KMS-11 (cell line): Measurements from ENCODE around the gene KLKB1.
"Not testable (repeated sequence)": the region's sequence is repeated elsewhere in the genome, so short reads cannot be mapped to it uniquely, and the experiment has no call there.

Experiments used
- H2AFZ ChIP-seq: fragments of 200-600 bp; sonication (generic); 2 replicates; pipeline ENCODE4 v1.6.1; 2016; ENCODE audit warnings: antibody characterized with exemption, mixed run types, low read depth
- H3K27ac ChIP-seq: fragments of 200-600 bp; sonication (generic); 2 replicates; pipeline ENCODE4 v1.6.1; 2016; ENCODE audit warnings: mild to moderate bottlenecking, mixed run types
- H3K27me3 ChIP-seq: fragments of 200-600 bp; sonication (generic); 2 replicates; pipeline ENCODE4 v1.6.1; 2017; ENCODE audit warnings: mild to moderate bottlenecking, low read depth, mixed run types, moderate library complexity; ENCODE audit not compliant: insufficient read depth
- H3K36me3 ChIP-seq: fragments of 200-600 bp; sonication (generic); 2 replicates; pipeline ENCODE4 v1.6.1; 2017; ENCODE audit warnings: mild to moderate bottlenecking, mixed run types; ENCODE audit not compliant: insufficient read depth
- H3K4me1 ChIP-seq: fragments of 200-600 bp; sonication (generic); 2 replicates; pipeline ENCODE4 v1.6.1; 2016; ENCODE audit warnings: mild to moderate bottlenecking, low read depth, mixed run types; ENCODE audit not compliant: poor library complexity, severe bottlenecking
- H3K4me2 ChIP-seq: fragments of 200-600 bp; sonication (generic); 2 replicates; pipeline ENCODE4 v1.7.0; 2016; ENCODE audit warnings: mild to moderate bottlenecking, mixed run types
- H3K4me3 ChIP-seq: fragments of 200-600 bp; sonication (generic); IDR thresholded peaks from 2 replicates; pipeline ENCODE4 v1.6.1; 2017; ENCODE audit warnings: low read depth, low read length, mixed read lengths; ENCODE audit not compliant: insufficient read depth
- H3K79me2 ChIP-seq: fragments of 200-600 bp; sonication (generic); 2 replicates; pipeline ENCODE4 v1.6.1; 2016; ENCODE audit warnings: low read depth, mixed run types; ENCODE audit not compliant: insufficient read depth
- H3K9ac ChIP-seq: fragments of 200-600 bp; sonication (generic); 2 replicates; pipeline ENCODE4 v1.6.1; 2016; ENCODE audit warnings: mild to moderate bottlenecking, mixed run types
- H4K20me1 ChIP-seq: fragments of 200-600 bp; sonication (generic); 2 replicates; pipeline ENCODE4 v1.6.1; 2016; ENCODE audit warnings: mild to moderate bottlenecking, mixed run types; ENCODE audit not compliant: insufficient read depth
- TF ChIP-seq, protein P1 (sequence below): fragments of 200-600 bp; sonication (generic); conservative IDR thresholded peaks from 2 replicates; pipeline ENCODE4 v1.6.1; 2017; ENCODE audit warnings: low read depth, mild to moderate bottlenecking, antibody characterized with exemption, low read length, moderate library complexity, mixed read lengths

KLKB1 gene

DNA sequence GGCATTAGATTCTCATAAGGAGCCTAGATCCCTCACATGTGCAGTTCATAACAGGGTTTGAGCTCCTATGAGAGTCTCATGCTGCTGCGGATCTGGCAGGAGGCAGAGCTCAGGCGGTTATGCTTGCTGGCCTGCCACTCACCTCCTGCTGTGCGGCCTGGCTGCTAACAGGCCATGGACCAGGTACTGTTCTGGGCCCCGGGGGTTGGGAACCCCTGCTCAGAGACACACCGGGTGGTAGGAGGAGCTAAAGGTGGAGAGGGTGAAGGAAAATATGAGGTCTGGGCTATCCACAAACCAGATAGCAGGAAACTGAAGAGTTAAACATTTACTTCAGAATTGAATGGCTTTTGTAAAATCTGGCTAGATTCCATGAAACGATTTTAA is 32.8 kb downstream of the KLKB1 start:
- no peaks in the 10 kb centered on the region for H3K4me1 ChIP-seq
- H3K27me3 ChIP-seq: no peaks in the 10 kb centered on the region
- H4K20me1 ChIP-seq: no peaks in the 10 kb centered on the region
- H2AFZ ChIP-seq: no peak overlapping the region
- no peaks in the 10 kb centered on the region for H3K79me2 ChIP-seq
- H3K4me3 ChIP-seq: no peak overlapping the region
- no peak overlapping the region for H3K4me2 ChIP-seq
- TF ChIP-seq, protein P1, sequence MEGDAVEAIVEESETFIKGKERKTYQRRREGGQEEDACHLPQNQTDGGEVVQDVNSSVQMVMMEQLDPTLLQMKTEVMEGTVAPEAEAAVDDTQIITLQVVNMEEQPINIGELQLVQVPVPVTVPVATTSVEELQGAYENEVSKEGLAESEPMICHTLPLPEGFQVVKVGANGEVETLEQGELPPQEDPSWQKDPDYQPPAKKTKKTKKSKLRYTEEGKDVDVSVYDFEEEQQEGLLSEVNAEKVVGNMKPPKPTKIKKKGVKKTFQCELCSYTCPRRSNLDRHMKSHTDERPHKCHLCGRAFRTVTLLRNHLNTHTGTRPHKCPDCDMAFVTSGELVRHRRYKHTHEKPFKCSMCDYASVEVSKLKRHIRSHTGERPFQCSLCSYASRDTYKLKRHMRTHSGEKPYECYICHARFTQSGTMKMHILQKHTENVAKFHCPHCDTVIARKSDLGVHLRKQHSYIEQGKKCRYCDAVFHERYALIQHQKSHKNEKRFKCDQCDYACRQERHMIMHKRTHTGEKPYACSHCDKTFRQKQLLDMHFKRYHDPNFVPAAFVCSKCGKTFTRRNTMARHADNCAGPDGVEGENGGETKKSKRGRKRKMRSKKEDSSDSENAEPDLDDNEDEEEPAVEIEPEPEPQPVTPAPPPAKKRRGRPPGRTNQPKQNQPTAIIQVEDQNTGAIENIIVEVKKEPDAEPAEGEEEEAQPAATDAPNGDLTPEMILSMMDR: no peak
- no peaks in the 10 kb centered on the region for H3K36me3 ChIP-seq
- no peak overlapping the region for H3K9ac ChIP-seq
- no peak overlapping the region for H3K27ac ChIP-seq

- TF ChIP-seq, protein P1: no peak
- H3K36me3 ChIP-seq: no peaks in the 10 kb centered on the region
- no peak overlapping the region for H2AFZ ChIP-seq
- no peaks in the 10 kb centered on the region for H3K79me2 ChIP-seq
- H4K20me1 ChIP-seq: no peaks in the 10 kb centered on the region
- no peak overlapping the region for H3K9ac ChIP-seq
- H3K4me3 ChIP-seq: no peak overlapping the region
- H3K4me2 ChIP-seq: no peak overlapping the region
- no peaks in the 10 kb centered on the region for H3K4me1 ChIP-seq
- H3K27me3 ChIP-seq: no peaks in the 10 kb centered on the region
- H3K27ac ChIP-seq: no peak overlapping the region
Observed at GRCh38 chr4:186260504-186261448, 33.5 kb downstream of the KLKB1 start.

- H3K79me2 ChIP-seq: no peaks in the 10 kb centered on the region
- no peaks in the 10 kb centered on the region for H3K4me1 ChIP-seq
- no peak overlapping the region for H3K4me2 ChIP-seq
- H3K36me3 ChIP-seq: no peaks in the 10 kb centered on the region
- TF ChIP-seq, protein P1: no peak
- no peak overlapping the region for H3K9ac ChIP-seq
- no peak overlapping the region for H2AFZ ChIP-seq
- H3K27ac ChIP-seq: no peak overlapping the region
- H4K20me1 ChIP-seq: no peaks in the 10 kb centered on the region
- H3K27me3 ChIP-seq: no peaks in the 10 kb centered on the region
- H3K4me3 ChIP-seq: no peak overlapping the region
Observed at GRCh38 chr4:186264660-186265059, 37.4 kb downstream of the KLKB1 start.

- not testable (repeated sequence) for H2AFZ ChIP-seq, H3K27me3 ChIP-seq, H3K4me3 ChIP-seq, H3K27ac ChIP-seq, H3K79me2 ChIP-seq, H3K9ac ChIP-seq, H3K36me3 ChIP-seq, H4K20me1 ChIP-seq, H3K4me1 ChIP-seq, H3K4me2 ChIP-seq
Observed at GRCh38 chr4:186265250-186265649, 37.9 kb downstream of the KLKB1 start.
